Measurements from ENCODE around the gene DTD2. TPM values are rescaled to one million over a fixed set of nuclear protein-coding genes. Genes with fewer than 3 reads are reported as not detected.

Gene DTD2
- polyA plus RNA-seq, 4 donors: 5.4 to 16.4 (median 12.4) TPM

DNA sequence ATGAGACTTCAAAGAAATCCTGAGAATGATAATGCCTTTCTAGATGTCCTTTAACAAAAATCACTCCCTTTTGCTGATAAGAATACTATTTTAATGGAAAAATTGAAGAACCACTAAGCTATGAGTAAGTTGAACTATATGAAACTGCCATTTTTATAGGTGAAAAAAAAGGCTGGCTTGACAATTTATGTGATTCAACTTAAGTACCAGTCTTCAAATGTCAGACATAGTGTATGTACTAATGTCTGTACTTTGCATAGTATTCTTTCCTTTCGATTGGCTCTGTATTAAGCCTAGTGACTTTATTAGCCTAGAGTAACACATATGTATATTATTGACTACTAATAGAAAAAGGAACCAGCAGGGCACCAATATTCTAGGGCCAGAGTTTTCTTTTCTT, 48.9 kb downstream of the DTD2 start:
- Histone ChIP-seq H3K27ac (ENCODE audit: low read depth in 1 of 3, low read length in 2 of 3) (no peak overlapping the region), H3K36me3 (ENCODE audit: control insufficient read depth in 3 of 3, insufficient read depth in 2 of 3, low read depth in 1 of 3, low read length in 3 of 3) (no peaks in the 10 kb centered on the region), H3K27me3 (ENCODE audit: control insufficient read depth in 3 of 3, insufficient read depth in 3 of 3, low read length in 3 of 3) (no peaks in the 10 kb centered on the region), H3K4me3 (ENCODE audit: low read depth in 1 of 3, low read length in 3 of 3) (no peak overlapping the region), H3K4me1 (ENCODE audit: control insufficient read depth in 3 of 3, insufficient read depth in 2 of 3, low read depth in 1 of 3, low read length in 2 of 3) (peaks cover 0 to 4% (median 2%) of the 10 kb centered on the region in 3 donors), H3K9me3 (ENCODE audit: control insufficient read depth in 2 of 2, insufficient read depth in 1 of 2, low read depth in 1 of 2, low read length in 1 of 2) (no peaks in the 10 kb centered on the region)
- DNase-seq (no peak), FAIRE-seq (no peak)
- WGBS, 3 donors: 62 to 98% (median 91%) methylated on average over 1 of the region's 1 CpG

DNA sequence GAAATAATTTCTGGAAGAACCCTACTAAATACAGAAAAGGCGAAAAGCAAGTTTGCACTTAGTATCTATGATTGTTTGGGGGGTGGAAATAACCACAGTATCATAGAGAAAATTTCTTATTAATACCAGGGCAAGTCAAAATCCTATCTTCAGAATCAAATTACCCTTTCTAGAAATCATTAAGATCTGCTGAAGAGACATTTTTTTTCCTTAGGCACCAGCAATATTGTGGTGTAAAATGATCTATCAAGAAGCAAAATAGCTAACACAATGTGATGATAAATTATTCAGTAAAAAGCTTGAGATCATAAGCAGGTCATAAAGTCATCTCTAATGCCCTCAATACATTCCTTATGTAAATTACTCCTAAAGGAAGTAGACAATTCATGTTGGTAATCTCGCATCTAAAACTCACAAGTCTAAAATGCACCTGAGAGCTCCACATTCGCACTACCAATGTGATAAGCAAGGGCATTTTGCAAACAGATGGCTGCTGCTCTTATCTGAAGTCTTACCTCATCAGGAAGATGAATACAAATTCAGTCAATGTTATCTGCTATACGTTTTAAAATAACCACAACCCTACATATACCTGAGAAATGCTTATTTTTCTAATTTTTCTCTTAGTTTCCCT, 51.6 kb downstream of the DTD2 start:
- Histone ChIP-seq H3K36me3 (ENCODE audit: control insufficient read depth in 3 of 3, insufficient read depth in 2 of 3, low read depth in 1 of 3, low read length in 3 of 3) (no peaks in the 10 kb centered on the region), H3K4me3 (ENCODE audit: low read depth in 1 of 3, low read length in 3 of 3) (no peak overlapping the region), H3K27ac (ENCODE audit: low read depth in 1 of 3, low read length in 2 of 3) (no peak overlapping the region), H3K4me1 (ENCODE audit: control insufficient read depth in 3 of 3, insufficient read depth in 2 of 3, low read depth in 1 of 3, low read length in 2 of 3) (peaks cover 0 to 4% (median 2%) of the 10 kb centered on the region in 3 donors), H3K9me3 (ENCODE audit: control insufficient read depth in 2 of 2, insufficient read depth in 1 of 2, low read depth in 1 of 2, low read length in 1 of 2) (no peaks in the 10 kb centered on the region), H3K27me3 (ENCODE audit: control insufficient read depth in 3 of 3, insufficient read depth in 3 of 3, low read length in 3 of 3) (no peaks in the 10 kb centered on the region)
- 34 to 64% (median 50%) methylated on average over 4 of the region's 4 CpGs for WGBS, 3 donors
- FAIRE-seq: no peak
- peak; percentile 32 to 36 for DNase-seq

DNA sequence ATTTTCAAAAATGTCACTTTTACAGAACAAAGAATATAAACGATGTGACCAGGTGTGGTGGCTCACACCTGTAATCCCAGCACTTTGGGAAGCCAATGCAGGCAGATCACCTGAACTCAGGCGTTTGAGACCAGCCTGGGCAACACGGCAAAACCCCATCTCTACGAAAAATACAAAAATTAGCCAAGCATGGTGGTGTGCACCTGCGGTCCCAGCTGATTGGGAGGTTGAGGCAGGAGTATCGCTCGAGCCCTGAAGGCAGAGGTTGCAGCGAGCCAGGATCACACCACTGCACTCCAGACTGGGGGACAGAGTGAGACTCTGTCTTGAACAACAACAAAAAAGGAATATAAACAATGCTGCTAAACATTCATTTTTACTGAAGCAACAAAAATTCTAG, 52.2 kb downstream of the DTD2 start:
- no peak for DNase-seq
- H3K4me3 ChIP-seq (ENCODE audit: low read depth in 1 of 3, low read length in 3 of 3): no peak overlapping the region
- no peak overlapping the region for H3K27ac ChIP-seq (ENCODE audit: low read depth in 1 of 3, low read length in 2 of 3)
- WGBS, 3 donors: 94 to 98% (median 97%) methylated on average over 8 of the region's 8 CpGs
- H3K4me1 ChIP-seq (ENCODE audit: control insufficient read depth in 3 of 3, insufficient read depth in 2 of 3, low read depth in 1 of 3, low read length in 2 of 3): peaks cover 0 to 4% (median 2%) of the 10 kb centered on the region in 3 donors
- H3K36me3 ChIP-seq (ENCODE audit: control insufficient read depth in 3 of 3, insufficient read depth in 2 of 3, low read depth in 1 of 3, low read length in 3 of 3): peaks cover 0 to 2% (median 0%) of the 10 kb centered on the region in 3 donors
- no peaks in the 10 kb centered on the region for H3K9me3 ChIP-seq (ENCODE audit: control insufficient read depth in 2 of 2, insufficient read depth in 1 of 2, low read depth in 1 of 2, low read length in 1 of 2)
- no peaks in the 10 kb centered on the region for H3K27me3 ChIP-seq (ENCODE audit: control insufficient read depth in 3 of 3, insufficient read depth in 3 of 3, low read length in 3 of 3)
- FAIRE-seq: no peak

DNA sequence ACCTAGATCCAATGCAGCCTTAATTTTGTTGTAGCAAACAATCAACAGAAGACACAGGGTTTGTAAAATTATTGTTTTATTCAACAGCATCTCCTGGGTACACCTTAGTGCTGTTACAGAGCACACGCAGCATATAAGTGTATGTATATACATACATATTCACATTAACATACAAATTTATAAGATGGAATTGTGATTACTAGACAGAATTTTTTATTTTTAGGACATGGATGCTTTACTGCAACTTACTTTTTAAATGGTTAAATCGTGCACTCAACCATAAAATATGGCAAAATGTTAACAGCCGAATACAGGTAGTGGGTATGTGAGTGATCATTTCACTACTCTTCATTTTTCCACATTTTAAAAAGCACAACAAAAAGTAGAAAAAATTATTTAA, 53.6 kb downstream of the DTD2 start:
- Histone ChIP-seq H3K27ac (ENCODE audit: low read depth in 1 of 3, low read length in 2 of 3) (no peak overlapping the region), H3K4me1 (ENCODE audit: control insufficient read depth in 3 of 3, insufficient read depth in 2 of 3, low read depth in 1 of 3, low read length in 2 of 3) (peaks cover 0 to 4% (median 2%) of the 10 kb centered on the region in 3 donors), H3K4me3 (ENCODE audit: low read depth in 1 of 3, low read length in 3 of 3) (no peak overlapping the region), H3K9me3 (ENCODE audit: control insufficient read depth in 2 of 2, insufficient read depth in 1 of 2, low read depth in 1 of 2, low read length in 1 of 2) (no peaks in the 10 kb centered on the region), H3K27me3 (ENCODE audit: control insufficient read depth in 3 of 3, insufficient read depth in 3 of 3, low read length in 3 of 3) (no peaks in the 10 kb centered on the region), H3K36me3 (ENCODE audit: control insufficient read depth in 3 of 3, insufficient read depth in 2 of 3, low read depth in 1 of 3, low read length in 3 of 3) (peaks cover 0 to 4% (median 2%) of the 10 kb centered on the region in 3 donors)
- FAIRE-seq (no peak), DNase-seq (no peak)
- 96 to 97% (median 97%) methylated on average over 3 of the region's 3 CpGs for WGBS, 3 donors

DNA sequence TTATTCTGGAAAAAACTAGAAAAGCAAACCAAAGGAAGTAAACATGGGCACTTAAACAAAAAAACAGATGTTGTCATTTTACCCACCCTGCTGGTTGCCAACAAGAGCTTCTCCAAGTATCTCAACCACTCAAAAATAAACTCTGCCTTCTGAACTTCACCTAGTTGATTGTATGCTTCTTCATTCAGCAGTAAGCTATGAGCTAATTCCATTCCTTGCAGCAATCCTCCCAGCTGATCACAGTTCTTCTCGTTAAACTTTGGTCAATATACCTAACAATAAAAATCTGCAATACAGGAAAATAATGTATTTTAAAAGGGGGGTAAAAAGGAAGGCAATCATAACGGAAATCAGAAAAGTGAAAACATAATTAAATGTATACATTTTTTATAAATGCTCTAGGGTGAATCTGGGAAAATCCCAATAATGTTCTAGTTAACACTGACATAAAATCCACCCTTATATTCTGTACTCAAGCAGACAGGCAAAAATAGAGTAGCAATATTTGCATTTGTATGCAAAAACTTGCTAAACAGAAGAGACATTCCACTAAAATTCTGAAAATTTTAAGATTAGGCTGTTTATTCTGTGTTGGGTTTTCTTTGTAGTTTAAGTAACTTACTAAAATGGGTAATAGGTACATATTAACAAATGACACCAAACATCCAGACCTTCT, 54.4 kb downstream of the DTD2 start:
- H3K27ac ChIP-seq (ENCODE audit: low read depth in 1 of 3, low read length in 2 of 3): no peak overlapping the region
- WGBS, 3 donors: 59 to 73% (median 67%) methylated on average over 2 of the region's 2 CpGs
- H3K9me3 ChIP-seq (ENCODE audit: control insufficient read depth in 2 of 2, insufficient read depth in 1 of 2, low read depth in 1 of 2, low read length in 1 of 2): no peaks in the 10 kb centered on the region
- no peak overlapping the region for H3K4me3 ChIP-seq (ENCODE audit: low read depth in 1 of 3, low read length in 3 of 3)
- peaks cover 0 to 4% (median 2%) of the 10 kb centered on the region in 3 donors for H3K36me3 ChIP-seq (ENCODE audit: control insufficient read depth in 3 of 3, insufficient read depth in 2 of 3, low read depth in 1 of 3, low read length in 3 of 3)
- peaks cover 0 to 4% (median 2%) of the 10 kb centered on the region in 3 donors for H3K4me1 ChIP-seq (ENCODE audit: control insufficient read depth in 3 of 3, insufficient read depth in 2 of 3, low read depth in 1 of 3, low read length in 2 of 3)
- no peak for FAIRE-seq
- no peaks in the 10 kb centered on the region for H3K27me3 ChIP-seq (ENCODE audit: control insufficient read depth in 3 of 3, insufficient read depth in 3 of 3, low read length in 3 of 3)
- DNase-seq: peak in 1 of 2 donors; percentile 22

DNA sequence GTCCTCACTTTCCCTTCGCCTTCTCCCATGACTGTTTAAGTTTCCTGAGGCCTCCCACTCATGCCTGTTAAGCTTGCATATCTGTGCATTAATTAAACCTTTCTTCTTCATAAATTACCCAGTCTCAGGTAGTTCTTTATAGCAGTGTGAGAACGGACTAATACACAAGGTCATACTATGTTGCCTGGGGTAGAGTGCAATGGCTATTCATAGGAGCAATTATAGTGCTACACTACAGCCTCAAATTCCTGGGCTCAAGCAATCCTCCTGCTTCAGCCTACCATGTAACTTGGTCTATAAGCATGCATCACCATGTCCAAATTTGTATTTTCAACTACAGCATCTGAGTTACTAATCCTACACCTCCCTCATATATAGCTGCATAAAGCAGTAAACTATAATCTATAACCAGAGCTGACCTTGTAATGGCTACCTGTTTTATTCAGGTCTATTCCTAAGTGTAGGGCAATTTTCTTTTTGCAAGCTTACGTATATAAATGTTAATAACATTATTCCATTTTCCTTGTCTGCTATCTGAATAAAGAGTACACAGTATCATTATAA, 55.9 kb downstream of the DTD2 start:
- DNase-seq (no peak), FAIRE-seq (no peak)
- Histone ChIP-seq H3K9me3 (ENCODE audit: control insufficient read depth in 2 of 2, insufficient read depth in 1 of 2, low read depth in 1 of 2, low read length in 1 of 2) (no peaks in the 10 kb centered on the region), H3K27me3 (ENCODE audit: control insufficient read depth in 3 of 3, insufficient read depth in 3 of 3, low read length in 3 of 3) (no peaks in the 10 kb centered on the region), H3K4me1 (ENCODE audit: control insufficient read depth in 3 of 3, insufficient read depth in 2 of 3, low read depth in 1 of 3, low read length in 2 of 3) (peaks cover 0 to 2% (median 1%) of the 10 kb centered on the region in 3 donors), H3K27ac (ENCODE audit: low read depth in 1 of 3, low read length in 2 of 3) (no peak overlapping the region), H3K4me3 (ENCODE audit: low read depth in 1 of 3, low read length in 3 of 3) (no peak overlapping the region), H3K36me3 (ENCODE audit: control insufficient read depth in 3 of 3, insufficient read depth in 2 of 3, low read depth in 1 of 3, low read length in 3 of 3) (peaks cover 0 to 10% (median 4%) of the 10 kb centered on the region in 3 donors)
- 95 to 97% (median 96%) methylated on average over 3 of the region's 3 CpGs for WGBS, 3 donors

DNA sequence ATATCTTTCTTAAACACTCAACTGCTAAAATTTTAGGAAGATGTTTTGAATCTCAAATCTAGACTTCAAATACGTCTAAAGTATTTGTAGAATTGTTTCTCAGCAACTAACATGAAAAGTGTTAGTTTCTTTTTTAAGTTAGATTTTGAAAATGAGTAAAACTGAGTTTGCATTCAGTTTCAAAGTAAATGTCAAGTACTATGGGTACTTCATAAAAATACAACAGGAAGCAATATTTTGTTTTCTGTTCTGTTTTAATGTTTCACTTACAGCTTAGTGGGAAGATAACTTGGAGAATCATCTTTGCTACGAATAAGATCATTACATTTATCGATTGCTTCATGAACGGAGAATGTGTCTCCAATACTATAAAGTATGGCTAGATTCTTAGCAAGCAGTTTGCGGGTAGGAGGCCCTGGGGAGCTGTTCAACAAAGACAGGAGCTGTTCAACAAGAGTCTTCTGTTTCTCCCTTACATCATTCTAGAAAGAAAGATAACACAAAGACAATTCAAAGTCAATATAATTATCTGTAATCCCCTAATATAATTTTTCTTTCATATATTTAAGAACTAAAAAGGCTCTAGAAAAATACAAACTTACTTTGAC, 57.2 kb downstream of the DTD2 start:
- H3K27ac ChIP-seq (ENCODE audit: low read depth in 1 of 3, low read length in 2 of 3): no peak overlapping the region
- no peaks in the 10 kb centered on the region for H3K9me3 ChIP-seq (ENCODE audit: control insufficient read depth in 2 of 2, insufficient read depth in 1 of 2, low read depth in 1 of 2, low read length in 1 of 2)
- DNase-seq (no peak), FAIRE-seq (no peak)
- no peak overlapping the region for H3K4me3 ChIP-seq (ENCODE audit: low read depth in 1 of 3, low read length in 3 of 3)
- WGBS, 3 donors: 71 to 88% (median 80%) methylated on average over 5 of the region's 5 CpGs
- H3K27me3 ChIP-seq (ENCODE audit: control insufficient read depth in 3 of 3, insufficient read depth in 3 of 3, low read length in 3 of 3): no peaks in the 10 kb centered on the region
- no peaks in the 10 kb centered on the region for H3K4me1 ChIP-seq (ENCODE audit: control insufficient read depth in 3 of 3, insufficient read depth in 2 of 3, low read depth in 1 of 3, low read length in 2 of 3)
- H3K36me3 ChIP-seq (ENCODE audit: control insufficient read depth in 3 of 3, insufficient read depth in 2 of 3, low read depth in 1 of 3, low read length in 3 of 3): peaks cover 0 to 15% (median 6%) of the 10 kb centered on the region in 3 donors

Measured in small intestine (tissue), 7 donors.